PC-9 (cell line): ENCODE data around the gene UGT3A1.

Source experiments
- EZH2 ChIP-seq: fragments of 200-600 bp; sonication (generic); IDR thresholded peaks from 2 replicates; pipeline ENCODE4 v1.8.0; 2017; ENCODE audit warnings: antibody characterized with exemption, low read depth
- TF ChIP-seq, protein P1 (sequence below): fragments of 200-600 bp; sonication (generic); conservative IDR thresholded peaks from 2 replicates; pipeline ENCODE4 v1.6.1; 2017; ENCODE audit warnings: mixed run types, antibody characterized with exemption, mild to moderate bottlenecking, moderate library complexity

DNA sequence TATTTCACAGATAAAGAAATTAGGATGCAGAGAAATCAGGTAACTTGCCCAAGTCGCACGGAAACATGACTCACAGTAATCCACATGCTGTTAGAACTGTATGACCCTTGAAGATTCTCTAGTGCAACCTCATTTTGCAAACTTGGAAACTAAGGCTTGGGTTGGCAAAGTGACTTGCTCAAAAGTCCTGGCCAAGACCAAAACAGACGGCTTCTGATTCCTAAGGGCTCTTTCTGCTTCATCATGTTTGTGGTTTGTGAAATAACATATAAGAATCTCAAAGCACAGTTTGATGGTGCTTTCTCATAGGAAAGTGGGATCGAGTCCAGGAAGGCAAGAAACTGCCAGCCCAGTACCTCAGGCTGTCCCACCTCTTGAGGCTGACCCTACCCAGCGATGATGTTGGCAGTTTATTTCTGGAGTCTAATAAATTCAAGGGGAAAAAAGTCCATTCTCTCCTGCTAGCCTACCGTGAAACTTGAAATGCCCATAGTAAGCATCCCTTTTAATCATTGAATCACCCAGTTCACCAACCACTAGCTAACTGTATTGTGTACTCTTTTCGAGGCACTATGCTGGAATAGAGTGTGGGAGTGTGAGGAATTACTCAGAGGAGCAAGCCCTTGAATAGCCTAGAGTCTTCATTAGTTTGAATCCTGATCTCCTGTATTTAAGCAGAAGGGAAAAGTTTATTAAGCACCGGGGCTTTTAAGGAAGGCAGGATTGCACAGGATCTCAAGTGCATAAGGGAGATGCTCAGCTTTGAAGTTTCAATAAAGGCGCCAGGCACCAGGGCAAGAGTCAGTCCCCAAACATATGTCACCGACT, 66.9 kb downstream of the UGT3A1 start:
- TF ChIP-seq, protein P1, sequence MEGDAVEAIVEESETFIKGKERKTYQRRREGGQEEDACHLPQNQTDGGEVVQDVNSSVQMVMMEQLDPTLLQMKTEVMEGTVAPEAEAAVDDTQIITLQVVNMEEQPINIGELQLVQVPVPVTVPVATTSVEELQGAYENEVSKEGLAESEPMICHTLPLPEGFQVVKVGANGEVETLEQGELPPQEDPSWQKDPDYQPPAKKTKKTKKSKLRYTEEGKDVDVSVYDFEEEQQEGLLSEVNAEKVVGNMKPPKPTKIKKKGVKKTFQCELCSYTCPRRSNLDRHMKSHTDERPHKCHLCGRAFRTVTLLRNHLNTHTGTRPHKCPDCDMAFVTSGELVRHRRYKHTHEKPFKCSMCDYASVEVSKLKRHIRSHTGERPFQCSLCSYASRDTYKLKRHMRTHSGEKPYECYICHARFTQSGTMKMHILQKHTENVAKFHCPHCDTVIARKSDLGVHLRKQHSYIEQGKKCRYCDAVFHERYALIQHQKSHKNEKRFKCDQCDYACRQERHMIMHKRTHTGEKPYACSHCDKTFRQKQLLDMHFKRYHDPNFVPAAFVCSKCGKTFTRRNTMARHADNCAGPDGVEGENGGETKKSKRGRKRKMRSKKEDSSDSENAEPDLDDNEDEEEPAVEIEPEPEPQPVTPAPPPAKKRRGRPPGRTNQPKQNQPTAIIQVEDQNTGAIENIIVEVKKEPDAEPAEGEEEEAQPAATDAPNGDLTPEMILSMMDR, result no peak
- TF ChIP-seq EZH2, result no peak
